Neural cell (in vitro differentiated cells): ENCODE measurements around the gene DYDC1. TPM values are rescaled to one million over a fixed set of nuclear protein-coding genes. Genes with fewer than 3 reads are reported as not detected.

Source experiments
- H2AFZ ChIP-seq: fragments of 200-600, 300-800 bp; sonication (generic), shearing (Covaris generic); 2 replicates; pipeline ENCODE4 v1.6.0; 2014; ENCODE audit warnings: low read depth, mild to moderate bottlenecking, antibody characterized with exemption, low read length, moderate library complexity
- H3F3A ChIP-seq: fragments of 200-600 bp; shearing (Covaris generic); 2 replicates; pipeline ENCODE4 v1.6.1; 2016; ENCODE audit warnings: mild to moderate bottlenecking, moderate library complexity, mixed read lengths, antibody characterized with exemption, low read length; ENCODE audit not compliant: insufficient read depth, poor library complexity, severe bottlenecking
- H3K27ac ChIP-seq: fragments of 200-600, 300-800 bp; sonication (generic), shearing (Covaris generic); 2 replicates; pipeline ENCODE4 v1.5.1; 2014; ENCODE audit warnings: mild to moderate bottlenecking, low read length, moderate library complexity
- H3K27me3 ChIP-seq: fragments of 300-800, 200-600 bp; sonication (generic), shearing (Covaris generic); 2 replicates; pipeline ENCODE4 v1.6.0; 2014; ENCODE audit warnings: mild to moderate bottlenecking, low read depth, low read length, moderate library complexity; ENCODE audit not compliant: insufficient read depth
- H3K36me3 ChIP-seq: fragments of 300-800, 200-600 bp; sonication (generic), shearing (Covaris generic); 2 replicates; pipeline ENCODE4 v1.5.1; 2014; ENCODE audit warnings: mild to moderate bottlenecking, antibody characterized with exemption, low read length, moderate library complexity; ENCODE audit not compliant: insufficient read depth
- H3K4me2 ChIP-seq: fragments of 300-800, 200-600 bp; sonication (generic), shearing (Covaris generic); 2 replicates; pipeline ENCODE4 v1.6.0; 2014; ENCODE audit warnings: mild to moderate bottlenecking, low read length
- H3K4me3 ChIP-seq: fragments of 300-800, 200-600 bp; sonication (generic), shearing (Covaris generic); 2 replicates; pipeline ENCODE4 v1.5.1; 2014; ENCODE audit warnings: mild to moderate bottlenecking, low read length, moderate library complexity
- H3K79me2 ChIP-seq: fragments of 200-600 bp; shearing (Covaris generic); replicated peaks from 2 replicates; pipeline ENCODE4 v1.6.0; 2014; ENCODE audit warnings: mild to moderate bottlenecking, low read length, moderate library complexity; ENCODE audit not compliant: insufficient read depth
- H3K9ac ChIP-seq: fragments of 300-800, 200-600 bp; sonication (generic), shearing (Covaris generic); 2 replicates; pipeline ENCODE4 v1.6.1; 2016; ENCODE audit warnings: mild to moderate bottlenecking, low read length, mixed read lengths
- H3K9me2 ChIP-seq: fragments of 200-600 bp; shearing (Covaris generic); 2 replicates; pipeline ENCODE4 v1.6.1; 2016; ENCODE audit warnings: mild to moderate bottlenecking, low read length, mixed read lengths; ENCODE audit not compliant: insufficient read depth
- H3K9me3 ChIP-seq: fragments of 200-600, 300-800 bp; sonication (generic), shearing (Covaris generic); 2 replicates; pipeline ENCODE4 v1.6.1; 2016; ENCODE audit warnings: mild to moderate bottlenecking, mixed run types, low read length, moderate library complexity, mixed read lengths
- H4K20me1 ChIP-seq: fragments of 200-600 bp; shearing (Covaris generic); 2 replicates; pipeline ENCODE4 v1.6.1; 2016; ENCODE audit warnings: mild to moderate bottlenecking, mixed run types; ENCODE audit not compliant: insufficient read depth
- EP300 ChIP-seq: fragments of 450-650 bp; conservative IDR thresholded peaks from 2 replicates; pipeline ENCODE4 v1.6.1; 2014; ENCODE audit warnings: antibody characterized with exemption, mild to moderate bottlenecking, moderate library complexity; ENCODE audit not compliant: poor library complexity, severe bottlenecking
- EZH2 ChIP-seq: fragments of 200-600, 300-800 bp; shearing (Covaris generic), sonication (generic); IDR thresholded peaks from 2 replicates; pipeline ENCODE4 v1.6.1; 2014; ENCODE audit warnings: antibody characterized with exemption, low read length, borderline replicate concordance, mild to moderate bottlenecking; ENCODE audit not compliant: insufficient read depth, poor library complexity, severe bottlenecking
- MXI1 ChIP-seq: fragments of 450-650 bp; conservative IDR thresholded peaks from 2 replicates; pipeline ENCODE4 v1.6.1; 2014; ENCODE audit warnings: antibody characterized with exemption, mild to moderate bottlenecking; ENCODE audit not compliant: poor library complexity, severe bottlenecking
- POLR2AphosphoS5 ChIP-seq: IDR thresholded peaks from 2 replicates; pipeline ENCODE4 v1.6.1; 2012
- RAD21 ChIP-seq: fragments of 450-650 bp; conservative IDR thresholded peaks from 2 replicates; pipeline ENCODE4 v1.6.1; 2014; ENCODE audit warnings: antibody characterized with exemption, mild to moderate bottlenecking, moderate library complexity
- SMC3 ChIP-seq: fragments of 450-650 bp; conservative IDR thresholded peaks from 2 replicates; pipeline ENCODE4 v1.6.1; 2014; ENCODE audit warnings: antibody characterized with exemption, mild to moderate bottlenecking, moderate library complexity; ENCODE audit not compliant: poor library complexity
- TAF1 ChIP-seq: IDR thresholded peaks from 2 replicates; pipeline ENCODE4 v1.6.1; 2012; ENCODE audit warnings: low read depth
- polyA plus RNA-seq: library from polyadenylated mRNA; depleted of rRNA; stranded (reverse); fragments of >200 nt; gene quantifications from 2 replicates; pipeline ENCODE4 v1.2.3, GENCODE V29; 2014
- TF ChIP-seq, protein P1 (sequence below): IDR thresholded peaks from 2 replicates; pipeline ENCODE4 v1.6.1; 2012; ENCODE audit warnings: borderline replicate concordance
- TF ChIP-seq, protein P2 (sequence below): fragments of 450-650 bp; IDR thresholded peaks from 2 replicates; pipeline ENCODE4 v1.5.1; 2014; ENCODE audit warnings: antibody characterized with exemption, mild to moderate bottlenecking, moderate library complexity; ENCODE audit not compliant: poor library complexity, severe bottlenecking

Gene DYDC1
- polyA plus RNA-seq, 1 donor from 2014 or later = not detected

DNA sequence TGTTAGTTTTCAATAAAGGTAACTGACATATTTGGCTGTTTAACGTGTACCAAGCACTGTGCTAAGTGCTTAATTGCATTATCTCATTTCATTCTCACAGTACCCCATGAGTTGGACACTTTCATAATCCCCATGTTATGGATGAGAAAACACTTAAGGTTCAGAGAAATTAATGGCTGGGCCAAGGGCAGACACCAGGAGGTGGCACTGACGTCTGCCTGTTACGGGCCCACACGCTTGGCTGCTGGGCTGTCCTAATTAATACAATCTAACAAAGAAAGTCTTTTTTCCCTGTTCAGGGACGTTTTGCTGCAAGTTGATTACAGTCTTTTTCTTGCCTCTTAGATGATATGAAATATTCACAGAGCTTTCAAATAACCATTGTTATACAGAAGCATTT is 16.1 kb upstream of the DYDC1 start:
- H3K4me2 ChIP-seq = no peak overlapping the region
- no peak overlapping the region for H3K27ac ChIP-seq
- no peaks in the 10 kb centered on the region for H4K20me1 ChIP-seq
- no peak overlapping the region for H3K4me3 ChIP-seq
- TF ChIP-seq EZH2 (no peak), MXI1 (no peak), SMC3 (no peak), RAD21 (no peak), TAF1 (no peak), EP300 (no peak), POLR2AphosphoS5 (no peak)
- TF ChIP-seq, protein P1, sequence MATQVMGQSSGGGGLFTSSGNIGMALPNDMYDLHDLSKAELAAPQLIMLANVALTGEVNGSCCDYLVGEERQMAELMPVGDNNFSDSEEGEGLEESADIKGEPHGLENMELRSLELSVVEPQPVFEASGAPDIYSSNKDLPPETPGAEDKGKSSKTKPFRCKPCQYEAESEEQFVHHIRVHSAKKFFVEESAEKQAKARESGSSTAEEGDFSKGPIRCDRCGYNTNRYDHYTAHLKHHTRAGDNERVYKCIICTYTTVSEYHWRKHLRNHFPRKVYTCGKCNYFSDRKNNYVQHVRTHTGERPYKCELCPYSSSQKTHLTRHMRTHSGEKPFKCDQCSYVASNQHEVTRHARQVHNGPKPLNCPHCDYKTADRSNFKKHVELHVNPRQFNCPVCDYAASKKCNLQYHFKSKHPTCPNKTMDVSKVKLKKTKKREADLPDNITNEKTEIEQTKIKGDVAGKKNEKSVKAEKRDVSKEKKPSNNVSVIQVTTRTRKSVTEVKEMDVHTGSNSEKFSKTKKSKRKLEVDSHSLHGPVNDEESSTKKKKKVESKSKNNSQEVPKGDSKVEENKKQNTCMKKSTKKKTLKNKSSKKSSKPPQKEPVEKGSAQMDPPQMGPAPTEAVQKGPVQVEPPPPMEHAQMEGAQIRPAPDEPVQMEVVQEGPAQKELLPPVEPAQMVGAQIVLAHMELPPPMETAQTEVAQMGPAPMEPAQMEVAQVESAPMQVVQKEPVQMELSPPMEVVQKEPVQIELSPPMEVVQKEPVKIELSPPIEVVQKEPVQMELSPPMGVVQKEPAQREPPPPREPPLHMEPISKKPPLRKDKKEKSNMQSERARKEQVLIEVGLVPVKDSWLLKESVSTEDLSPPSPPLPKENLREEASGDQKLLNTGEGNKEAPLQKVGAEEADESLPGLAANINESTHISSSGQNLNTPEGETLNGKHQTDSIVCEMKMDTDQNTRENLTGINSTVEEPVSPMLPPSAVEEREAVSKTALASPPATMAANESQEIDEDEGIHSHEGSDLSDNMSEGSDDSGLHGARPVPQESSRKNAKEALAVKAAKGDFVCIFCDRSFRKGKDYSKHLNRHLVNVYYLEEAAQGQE = no peak
- TF ChIP-seq, protein P2, sequence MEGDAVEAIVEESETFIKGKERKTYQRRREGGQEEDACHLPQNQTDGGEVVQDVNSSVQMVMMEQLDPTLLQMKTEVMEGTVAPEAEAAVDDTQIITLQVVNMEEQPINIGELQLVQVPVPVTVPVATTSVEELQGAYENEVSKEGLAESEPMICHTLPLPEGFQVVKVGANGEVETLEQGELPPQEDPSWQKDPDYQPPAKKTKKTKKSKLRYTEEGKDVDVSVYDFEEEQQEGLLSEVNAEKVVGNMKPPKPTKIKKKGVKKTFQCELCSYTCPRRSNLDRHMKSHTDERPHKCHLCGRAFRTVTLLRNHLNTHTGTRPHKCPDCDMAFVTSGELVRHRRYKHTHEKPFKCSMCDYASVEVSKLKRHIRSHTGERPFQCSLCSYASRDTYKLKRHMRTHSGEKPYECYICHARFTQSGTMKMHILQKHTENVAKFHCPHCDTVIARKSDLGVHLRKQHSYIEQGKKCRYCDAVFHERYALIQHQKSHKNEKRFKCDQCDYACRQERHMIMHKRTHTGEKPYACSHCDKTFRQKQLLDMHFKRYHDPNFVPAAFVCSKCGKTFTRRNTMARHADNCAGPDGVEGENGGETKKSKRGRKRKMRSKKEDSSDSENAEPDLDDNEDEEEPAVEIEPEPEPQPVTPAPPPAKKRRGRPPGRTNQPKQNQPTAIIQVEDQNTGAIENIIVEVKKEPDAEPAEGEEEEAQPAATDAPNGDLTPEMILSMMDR = no peak
- peaks cover under 1% of the 10 kb centered on the region for H3K9me3 ChIP-seq
- H3K79me2 ChIP-seq = no peaks in the 10 kb centered on the region
- no peak overlapping the region for H3K9ac ChIP-seq
- no peaks in the 10 kb centered on the region for H3K36me3 ChIP-seq
- H3F3A ChIP-seq = no peaks in the 10 kb centered on the region
- H3K9me2 ChIP-seq = no peaks in the 10 kb centered on the region
- H2AFZ ChIP-seq = no peak overlapping the region
- H3K27me3 ChIP-seq = no peaks in the 10 kb centered on the region

DNA sequence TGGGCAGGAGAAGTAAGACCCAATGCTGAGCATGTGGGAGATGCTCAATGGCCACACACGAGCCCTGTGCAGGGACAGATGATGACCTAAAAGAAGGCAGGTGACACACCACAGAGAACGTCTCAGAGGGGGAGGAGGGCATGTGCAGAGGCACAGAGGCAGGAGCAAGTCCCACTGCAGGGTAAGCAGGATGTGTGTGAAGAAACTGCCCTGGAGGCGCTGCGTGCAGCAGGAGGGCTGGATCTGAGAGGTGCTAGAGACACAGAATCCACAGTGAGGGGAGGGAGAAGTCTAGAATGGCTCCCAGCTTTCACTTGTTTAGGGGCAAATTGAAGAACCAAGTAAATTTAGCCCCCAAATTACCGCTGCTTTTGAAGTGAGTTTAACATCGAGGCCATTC is 14.9 kb upstream of the DYDC1 start:
- H3K9me2 ChIP-seq = no peaks in the 10 kb centered on the region
- H3K9ac ChIP-seq = no peak overlapping the region
- peaks cover 7% of the 10 kb centered on the region for H3K9me3 ChIP-seq
- TF ChIP-seq POLR2AphosphoS5 = no peak
- TF ChIP-seq, protein P1 = no peak
- TF ChIP-seq MXI1 = no peak
- TF ChIP-seq, protein P2 = no peak
- TF ChIP-seq TAF1 = no peak
- no peak for TF ChIP-seq EZH2
- TF ChIP-seq SMC3 = no peak
- TF ChIP-seq RAD21 = no peak
- TF ChIP-seq EP300 = no peak
- no peak overlapping the region for H3K4me3 ChIP-seq
- H3K36me3 ChIP-seq = no peaks in the 10 kb centered on the region
- H2AFZ ChIP-seq = no peak overlapping the region
- H3F3A ChIP-seq = no peaks in the 10 kb centered on the region
- no peak overlapping the region for H3K27ac ChIP-seq
- H4K20me1 ChIP-seq = no peaks in the 10 kb centered on the region
- H3K79me2 ChIP-seq = no peaks in the 10 kb centered on the region
- no peaks in the 10 kb centered on the region for H3K27me3 ChIP-seq
- no peak overlapping the region for H3K4me2 ChIP-seq
